Memory B cell (primary cell): ENCODE measurements around the gene SLC44A4.
"Not testable (repeated sequence)": the region's sequence is repeated elsewhere in the genome, so short reads cannot be mapped to it uniquely, and the experiment has no call there.

Experiments
- ATAC-seq: fragments of 150-1000 bp; cut with Tn5 transposase; 2 replicates; pipeline ENCODE4 v1.10.0; 2021; ENCODE audit warnings: low read depth, mild to moderate bottlenecking, moderate library complexity
- DNase-seq, 2 donors: peaks; one replicate each; pipeline ENCODE4 v3.0.0; 2022; ENCODE audit warnings: low spot score in 2 of 2
- H3K27ac Mint-ChIP-seq: one replicate; pipeline ENCODE4 v1.8.0; 2022; ENCODE audit warnings: mild to moderate bottlenecking, moderate library complexity, mixed read lengths
- H3K27me3 Mint-ChIP-seq: one replicate; pipeline ENCODE4 v1.8.0; 2022; ENCODE audit warnings: mixed read lengths
- H3K36me3 Mint-ChIP-seq: one replicate; pipeline ENCODE4 v1.8.0; 2022; ENCODE audit warnings: mild to moderate bottlenecking, mixed read lengths
- H3K4me1 Mint-ChIP-seq: one replicate; pipeline ENCODE4 v1.8.0; 2022; ENCODE audit warnings: mixed read lengths
- H3K4me3 Mint-ChIP-seq: one replicate; pipeline ENCODE4 v1.8.0; 2022; ENCODE audit warnings: mild to moderate bottlenecking, moderate library complexity, mixed read lengths
- H3K9me3 Mint-ChIP-seq: one replicate; pipeline ENCODE4 v1.8.0; 2022; ENCODE audit warnings: mixed read lengths

SLC44A4 gene

GRCh38 chr6:31879143-31879542, 346 bp upstream of the SLC44A4 start:
- ATAC-seq (no peak), DNase-seq (no peak)
- peaks cover 28% of the 10 kb centered on the region for H3K36me3 Mint-ChIP-seq
- H3K4me1 Mint-ChIP-seq, result no peaks in the 10 kb centered on the region
- no peaks in the 10 kb centered on the region for H3K9me3 Mint-ChIP-seq
- H3K27me3 Mint-ChIP-seq, result no peaks in the 10 kb centered on the region
- no peak overlapping the region for H3K27ac Mint-ChIP-seq
- no peak overlapping the region for H3K4me3 Mint-ChIP-seq

GRCh38 chr6:31878222-31878621, 575 bp downstream of the SLC44A4 start:
- Mint-ChIP-seq H3K27ac (no peak overlapping the region), H3K4me1 (no peaks in the 10 kb centered on the region), H3K36me3 (peaks cover 22% of the 10 kb centered on the region), H3K9me3 (no peaks in the 10 kb centered on the region), H3K4me3 (no peak overlapping the region), H3K27me3 (no peaks in the 10 kb centered on the region)
- ATAC-seq (no peak), DNase-seq (no peak)

- H3K27ac Mint-ChIP-seq, result no peak overlapping the region
- peaks cover 22% of the 10 kb centered on the region for H3K36me3 Mint-ChIP-seq
Measured at GRCh38 chr6:31877651-31878161, 1.1 kb downstream of the SLC44A4 start.

GRCh38 chr6:31877125-31877650, 1.6 kb downstream of the SLC44A4 start:
- H3K27ac Mint-ChIP-seq, result no peak overlapping the region
- H3K4me3 Mint-ChIP-seq, result no peak overlapping the region
- H3K4me1 Mint-ChIP-seq, result no peaks in the 10 kb centered on the region
- DNase-seq (no peak), ATAC-seq (no peak)
- H3K27me3 Mint-ChIP-seq, result no peaks in the 10 kb centered on the region
- no peaks in the 10 kb centered on the region for H3K9me3 Mint-ChIP-seq
- H3K36me3 Mint-ChIP-seq, result peaks cover 17% of the 10 kb centered on the region

More at GRCh38 chr6:31877651-31878161, 1.1 kb downstream of the SLC44A4 start:
- ATAC-seq (no peak), DNase-seq (no peak)
- H3K9me3 Mint-ChIP-seq, result no peaks in the 10 kb centered on the region
- no peaks in the 10 kb centered on the region for H3K4me1 Mint-ChIP-seq
- no peak overlapping the region for H3K4me3 Mint-ChIP-seq
- no peaks in the 10 kb centered on the region for H3K27me3 Mint-ChIP-seq

- no peak overlapping the region for H3K4me3 Mint-ChIP-seq
- ATAC-seq, result no peak
- no peaks in the 10 kb centered on the region for H3K9me3 Mint-ChIP-seq
- no peak for DNase-seq
- H3K27ac Mint-ChIP-seq, result no peak overlapping the region
- peaks cover 13% of the 10 kb centered on the region for H3K36me3 Mint-ChIP-seq
- H3K27me3 Mint-ChIP-seq, result peaks cover 2% of the 10 kb centered on the region
- no peaks in the 10 kb centered on the region for H3K4me1 Mint-ChIP-seq
Measured at GRCh38 chr6:31876357-31876756, 2.4 kb downstream of the SLC44A4 start.

- H3K27ac Mint-ChIP-seq, result no peak overlapping the region
- ATAC-seq, result no peak
Measured at GRCh38 chr6:31875877-31876276, 2.9 kb downstream of the SLC44A4 start.

GRCh38 chr6:31874836-31875572, 3.8 kb downstream of the SLC44A4 start:
- H3K27ac Mint-ChIP-seq, result no peak overlapping the region
- H3K36me3 Mint-ChIP-seq, result peaks cover 6% of the 10 kb centered on the region
- H3K4me3 Mint-ChIP-seq, result no peak overlapping the region
- H3K4me1 Mint-ChIP-seq, result peaks cover 2% of the 10 kb centered on the region
- H3K27me3 Mint-ChIP-seq, result peaks cover 4% of the 10 kb centered on the region
- DNase-seq, result no peak
- ATAC-seq, result no peak
- H3K9me3 Mint-ChIP-seq, result no peaks in the 10 kb centered on the region

More at GRCh38 chr6:31875877-31876276, 2.9 kb downstream of the SLC44A4 start:
- no peak overlapping the region for H3K4me3 Mint-ChIP-seq
- H3K36me3 Mint-ChIP-seq, result peaks cover 8% of the 10 kb centered on the region
- DNase-seq, result no peak
- no peaks in the 10 kb centered on the region for H3K4me1 Mint-ChIP-seq
- H3K9me3 Mint-ChIP-seq, result no peaks in the 10 kb centered on the region
- peaks cover 2% of the 10 kb centered on the region for H3K27me3 Mint-ChIP-seq

GRCh38 chr6:31874084-31874670, 4.6 kb downstream of the SLC44A4 start:
- Mint-ChIP-seq H3K36me3 (no peaks in the 10 kb centered on the region), H3K9me3 (no peaks in the 10 kb centered on the region), H3K4me1 (peaks cover 2% of the 10 kb centered on the region), H3K4me3 (no peak overlapping the region), H3K27ac (no peak overlapping the region), H3K27me3 (peaks cover 4% of the 10 kb centered on the region)
- no peak for DNase-seq
- ATAC-seq, result no peak

GRCh38 chr6:31871046-31871659, 7.6 kb downstream of the SLC44A4 start:
- Mint-ChIP-seq H3K36me3 (no peaks in the 10 kb centered on the region), H3K27me3 (peaks cover 5% of the 10 kb centered on the region), H3K4me1 (peaks cover 2% of the 10 kb centered on the region), H3K4me3 (no peak overlapping the region), H3K27ac (no peak overlapping the region), H3K9me3 (no peaks in the 10 kb centered on the region)
- DNase-seq, result no peak
- ATAC-seq, result no peak

- Mint-ChIP-seq H3K9me3 (no peaks in the 10 kb centered on the region), H3K27me3 (peaks cover 5% of the 10 kb centered on the region), H3K4me1 (peaks cover 2% of the 10 kb centered on the region), H3K36me3 (no peaks in the 10 kb centered on the region), H3K4me3 (no peak overlapping the region), H3K27ac (no peak overlapping the region)
- ATAC-seq (peak; percentile 37), DNase-seq (no peak)
Measured at GRCh38 chr6:31870385-31870921, 8.3 kb downstream of the SLC44A4 start.

- no peak for DNase-seq
- Mint-ChIP-seq H3K4me3 (no peak overlapping the region), H3K27me3 (peaks cover 5% of the 10 kb centered on the region), H3K9me3 (no peaks in the 10 kb centered on the region), H3K4me1 (peaks cover 2% of the 10 kb centered on the region), H3K36me3 (no peaks in the 10 kb centered on the region), H3K27ac (no peak overlapping the region)
- ATAC-seq, result no peak
Measured at GRCh38 chr6:31869343-31869742, 9.5 kb downstream of the SLC44A4 start.

- not testable (repeated sequence) for DNase-seq, H3K9me3 Mint-ChIP-seq, ATAC-seq, H3K36me3 Mint-ChIP-seq, H3K27me3 Mint-ChIP-seq, H3K27ac Mint-ChIP-seq, H3K4me3 Mint-ChIP-seq, H3K4me1 Mint-ChIP-seq
Measured at GRCh38 chr6:31868658-31868971, 10.2 kb downstream of the SLC44A4 start.

- Mint-ChIP-seq H3K27me3 (peaks cover 3% of the 10 kb centered on the region), H3K9me3 (no peaks in the 10 kb centered on the region), H3K27ac (no peak overlapping the region), H3K4me3 (no peak overlapping the region), H3K36me3 (no peaks in the 10 kb centered on the region), H3K4me1 (peaks cover 14% of the 10 kb centered on the region)
- ATAC-seq (no peak), DNase-seq (no peak)
Measured at GRCh38 chr6:31865205-31866118, 13.3 kb downstream of the SLC44A4 start.
